HEK293T (cell line): ENCODE results near the gene FAM78B.

Source experiments
- BHLHE40 ChIP-seq: fragments of 450-650 bp; IDR thresholded peaks from 2 replicates; pipeline ENCODE4 v1.6.1; 2016; ENCODE audit warnings: mild to moderate bottlenecking, moderate library complexity, borderline replicate concordance
- CTBP1 ChIP-seq: fragments of 450-650 bp; IDR thresholded peaks from 2 replicates; pipeline ENCODE4 v1.6.1; 2016; ENCODE audit warnings: borderline replicate concordance
- ELF4 ChIP-seq: fragments of 450-650 bp; IDR thresholded peaks from 2 replicates; pipeline ENCODE4 v1.6.1; 2017; ENCODE audit warnings: antibody characterized with exemption
- FOXA1 ChIP-seq: fragments of 450-650 bp; IDR thresholded peaks from 2 replicates; pipeline ENCODE4 v1.6.1; 2016; ENCODE audit warnings: mild to moderate bottlenecking
- FOXK2 ChIP-seq: fragments of 450-650 bp; IDR thresholded peaks from 2 replicates; pipeline ENCODE4 v1.6.1; 2016; ENCODE audit warnings: mild to moderate bottlenecking
- FOXM1 ChIP-seq: fragments of 450-650 bp; IDR thresholded peaks from 2 replicates; pipeline ENCODE4 v1.6.1; 2017; ENCODE audit warnings: mild to moderate bottlenecking, borderline replicate concordance
- L3MBTL2 ChIP-seq: fragments of 450-650 bp; conservative IDR thresholded peaks from 2 replicates; pipeline ENCODE4 v1.6.1; 2016; ENCODE audit warnings: mild to moderate bottlenecking
- NFRKB ChIP-seq: fragments of 450-650 bp; IDR thresholded peaks from 2 replicates; pipeline ENCODE4 v1.6.1; 2016; ENCODE audit warnings: mild to moderate bottlenecking, moderate library complexity
- SP1 ChIP-seq: fragments of 450-650 bp; IDR thresholded peaks from 2 replicates; pipeline ENCODE4 v1.6.1; 2017

GRCh38 chr1:166117776-166118175 is 49.0 kb downstream of the FAM78B start:
- no peak for TF ChIP-seq BHLHE40
- no peak for TF ChIP-seq FOXA1
- TF ChIP-seq L3MBTL2 = no peak
- no peak for TF ChIP-seq FOXM1
- no peak for TF ChIP-seq CTBP1
- no peak for TF ChIP-seq NFRKB
- TF ChIP-seq SP1 = no peak
- no peak for TF ChIP-seq ELF4
- no peak for TF ChIP-seq FOXK2
